Activated T-cell treated with anti-CD3 and anti-CD28 coated beads, Interleukin-2, amount 50 U/mL, for 48 hours (primary cell): ENCODE measurements around the gene PLRG1.

Experiments used
- DNase-seq, 2 experiments: peaks; one replicate each; pipeline ENCODE4 v3.0.0-alpha.2; 2020

PLRG1 gene

GRCh38 chr4:154517591-154517990 is 32.6 kb downstream of the PLRG1 start:
- DNase-seq: no peak

DNA sequence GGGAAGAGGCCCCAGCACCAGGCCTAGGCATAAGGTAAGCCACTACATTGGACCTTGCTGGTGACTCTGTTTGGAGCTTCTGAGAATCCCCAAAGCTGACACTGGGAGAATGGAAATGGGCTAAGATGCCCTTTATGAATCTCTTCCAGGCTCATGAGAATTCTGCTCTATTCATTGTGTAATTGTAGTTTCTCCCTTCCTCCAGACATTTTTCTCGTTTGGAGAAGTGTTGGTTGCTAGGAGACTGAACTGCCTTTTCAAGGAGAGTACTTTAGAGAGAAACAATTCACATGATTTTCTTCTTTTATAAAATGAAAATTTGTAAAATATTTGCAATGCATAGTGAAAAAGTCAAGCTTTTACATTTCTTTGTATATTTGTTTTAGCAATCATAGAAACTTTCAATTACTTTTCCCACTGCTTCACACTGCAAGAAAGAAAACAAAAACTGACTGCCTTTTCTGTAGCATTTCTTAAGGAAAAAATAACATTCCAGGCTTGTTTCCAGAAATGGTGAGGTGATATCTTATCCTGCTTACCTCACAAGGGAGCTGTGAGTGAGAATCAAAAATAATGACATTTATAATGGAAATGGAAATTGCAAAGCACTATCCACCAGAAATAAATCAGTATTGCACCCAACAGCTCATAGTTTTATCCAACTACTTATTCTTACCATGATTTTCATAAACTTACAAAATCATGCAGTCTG is 33.7 kb downstream of the PLRG1 start:
- DNase-seq: no peak

- DNase-seq: no peak
Measured at GRCh38 chr4:154511981-154512380, 38.2 kb downstream of the PLRG1 start.

- no peak for DNase-seq
Measured at GRCh38 chr4:154511548-154511947, 38.7 kb downstream of the PLRG1 start.

- DNase-seq: no peak
Measured at GRCh38 chr4:154507156-154507555, 43.0 kb downstream of the PLRG1 start.

GRCh38 chr4:154506253-154506652 is 43.9 kb downstream of the PLRG1 start:
- DNase-seq: no peak

GRCh38 chr4:154503598-154503997 is 46.6 kb downstream of the PLRG1 start:
- no peak for DNase-seq

DNA sequence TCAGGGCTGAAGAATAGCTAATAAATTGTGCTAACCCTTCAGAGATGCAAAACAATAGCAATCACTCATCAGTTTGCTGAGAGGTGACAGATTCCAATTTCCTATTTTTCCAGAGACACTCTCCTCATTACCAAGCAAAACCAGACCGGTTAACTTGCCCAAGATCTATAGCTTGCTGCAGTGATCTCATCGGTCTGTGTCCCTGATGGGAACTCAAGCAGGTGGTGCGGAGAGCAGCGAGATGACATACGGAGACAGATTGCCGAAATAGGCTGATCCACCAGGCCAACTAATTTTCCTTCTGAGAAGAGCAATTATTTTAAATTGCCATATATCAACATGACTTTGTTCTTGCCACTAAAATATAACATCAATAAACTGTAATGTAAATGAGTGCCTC is 48.1 kb downstream of the PLRG1 start:
- DNase-seq: no peak

DNA sequence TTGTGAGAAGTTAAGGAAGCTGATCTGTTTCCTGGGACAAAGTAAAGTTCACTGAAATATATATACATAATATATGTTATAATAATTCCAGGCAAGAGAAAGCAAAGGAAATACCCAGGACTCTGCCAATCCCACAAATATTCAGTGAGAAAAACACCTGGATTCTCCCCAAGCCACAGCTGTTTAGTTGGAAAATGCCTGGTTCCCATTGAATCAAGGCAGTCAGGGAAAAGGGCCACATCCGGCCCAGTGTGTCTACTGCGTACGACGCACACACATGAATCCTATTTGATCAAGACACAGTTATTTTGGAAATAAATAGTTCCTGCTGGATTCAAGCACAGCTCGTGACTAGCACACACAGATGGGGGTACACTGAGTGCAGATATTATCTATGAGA is 52.3 kb downstream of the PLRG1 start:
- no peak for DNase-seq

- DNase-seq: no peak
Measured at GRCh38 chr4:154495867-154496266, 54.3 kb downstream of the PLRG1 start.

- no peak for DNase-seq
Measured at GRCh38 chr4:154492288-154492687, 57.9 kb downstream of the PLRG1 start.

GRCh38 chr4:154491341-154492271 is 58.6 kb downstream of the PLRG1 start, which contains the start of gene DCHS2:
Gene DCHS2, minus strand, starts transcription at chr4:154491799. Its CDS starts 444 bp downstream, at chr4:154491355.
- peak; percentile 24 to 42 for DNase-seq

- peak; percentile 35 to 46 for DNase-seq
Measured at GRCh38 chr4:154490583-154491340, 59.4 kb downstream of the PLRG1 start.

DNA sequence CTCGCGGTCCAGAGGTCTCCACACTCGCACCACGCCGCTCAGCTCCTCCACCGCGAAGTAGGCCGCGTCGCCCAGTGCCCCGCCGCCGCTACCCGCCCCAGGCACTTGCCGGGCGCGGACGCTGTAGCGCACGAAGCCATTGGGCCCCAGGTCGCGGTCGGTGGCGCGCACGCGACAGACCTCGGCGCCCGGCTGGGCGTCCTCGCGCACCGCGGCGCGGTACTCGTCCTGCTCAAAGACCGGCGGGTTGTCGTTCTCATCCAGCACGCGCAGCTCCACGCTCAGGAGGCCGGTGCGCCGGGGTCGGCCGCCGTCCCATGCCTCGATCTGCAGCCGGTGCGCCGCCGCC is 60.0 kb downstream of the PLRG1 start:
- peak; percentile 23 to 33 for DNase-seq

DNA sequence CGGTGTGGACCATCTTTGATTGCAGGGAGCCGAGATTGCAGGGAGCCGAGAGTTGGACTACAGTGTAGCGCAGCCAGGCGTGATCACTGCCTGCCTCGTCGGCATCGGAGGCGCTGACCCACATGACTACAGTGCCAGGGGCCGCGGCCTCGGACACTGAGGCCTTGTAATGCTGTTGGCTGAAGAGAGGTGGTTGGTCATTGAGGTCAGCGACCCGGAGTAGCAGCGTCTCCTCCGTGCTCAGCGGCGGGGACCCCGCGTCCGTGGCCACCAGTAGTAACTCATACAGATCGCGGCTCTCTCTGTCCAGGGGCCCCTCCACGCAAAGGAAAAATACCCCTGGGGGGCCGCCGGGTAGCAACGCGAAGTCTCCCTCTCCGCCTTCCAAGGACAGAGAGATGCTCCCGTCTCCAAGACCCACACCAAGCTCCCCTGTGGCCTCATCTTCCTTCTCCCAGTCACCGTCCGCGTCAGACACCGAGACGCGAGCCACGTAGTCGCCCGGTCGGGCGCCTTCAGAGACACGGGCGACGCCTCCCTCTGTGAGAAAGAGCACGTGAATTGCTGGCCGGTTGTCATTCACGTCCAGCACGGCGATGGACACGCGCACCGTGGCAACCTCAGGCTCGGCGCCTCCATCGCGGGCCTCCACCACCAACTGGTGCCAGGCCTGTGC is 60.5 kb downstream of the PLRG1 start:
- DNase-seq: no peak

GRCh38 chr4:154487145-154487544 is 63.1 kb downstream of the PLRG1 start:
- DNase-seq: no peak

DNA sequence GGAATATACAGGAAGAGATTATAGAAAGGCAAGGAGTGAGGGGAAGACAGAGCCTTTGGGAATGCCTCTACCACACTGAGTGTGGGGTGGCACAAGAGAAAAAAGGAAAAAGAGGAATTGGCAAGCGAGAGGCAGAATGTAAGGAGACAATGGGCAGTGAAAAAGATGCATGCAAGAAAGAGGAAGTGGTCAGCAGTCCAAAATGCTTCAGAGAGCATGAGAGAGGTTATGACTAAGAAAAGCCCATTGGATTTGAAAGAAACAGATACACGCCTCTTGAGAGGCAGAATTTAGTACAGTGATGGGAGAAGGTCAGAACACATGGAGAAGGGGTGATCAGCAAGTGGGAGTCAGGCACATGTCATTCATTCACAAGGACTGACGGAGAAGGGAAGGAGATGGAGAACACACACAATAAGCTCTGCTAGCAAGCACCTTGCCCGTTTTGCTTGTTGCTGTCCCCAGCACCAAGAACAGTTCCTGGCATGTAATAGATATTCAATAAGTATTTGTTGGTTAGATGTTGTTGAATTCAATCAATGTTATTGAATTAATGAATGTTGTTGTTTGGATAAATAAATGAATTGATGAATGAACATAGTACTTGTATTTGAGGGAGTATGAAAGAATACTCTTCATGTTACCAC is 65.0 kb downstream of the PLRG1 start:
- DNase-seq: no peak
